GM12878 (cell line): ENCODE measurements around the gene TMEM235.

ENCODE experiments used
- BCLAF1 ChIP-seq: fragments of 450-650 bp; IDR thresholded peaks from 2 replicates; pipeline ENCODE4 v1.6.1; 2017; ENCODE audit warnings: antibody characterized with exemption, mild to moderate bottlenecking, moderate library complexity
- CHD2 ChIP-seq: IDR thresholded peaks from 2 replicates; pipeline ENCODE4 v1.6.1; 2011; ENCODE audit warnings: low read depth, low read length, improper control_type of control experiment, borderline replicate concordance
- E2F4 ChIP-seq: IDR thresholded peaks from 2 replicates; pipeline ENCODE4 v1.6.1; 2012; ENCODE audit warnings: low read depth, low read length, improper control_type of control experiment
- FOXM1 ChIP-seq: IDR thresholded peaks from 2 replicates; pipeline ENCODE4 v1.6.1; 2012; ENCODE audit warnings: low read depth, mild to moderate bottlenecking, inconsistent platforms, low read length, moderate library complexity
- JUNB ChIP-seq: IDR thresholded peaks from 2 replicates; pipeline ENCODE4 v1.6.1; 2016; ENCODE audit warnings: antibody characterized with exemption, mild to moderate bottlenecking
- MEF2A ChIP-seq: IDR thresholded peaks from 2 replicates; pipeline ENCODE4 v1.6.1; 2011; ENCODE audit warnings: low read depth, mild to moderate bottlenecking, low read length, moderate library complexity; ENCODE audit not compliant: insufficient read depth
- MLLT1 ChIP-seq: fragments of 450-650 bp; IDR thresholded peaks from 2 replicates; pipeline ENCODE4 v1.6.1; 2016; ENCODE audit warnings: mild to moderate bottlenecking
- NFIC ChIP-seq: IDR thresholded peaks from 2 replicates; pipeline ENCODE4 v1.6.1; 2012; ENCODE audit warnings: low read depth, mild to moderate bottlenecking, inconsistent platforms, low read length, moderate library complexity
- REST ChIP-seq: IDR thresholded peaks from 2 replicates; pipeline ENCODE4 v1.6.1; 2012; ENCODE audit warnings: mild to moderate bottlenecking, low read depth, low read length
- RFX5 ChIP-seq: IDR thresholded peaks from 2 replicates; pipeline ENCODE4 v1.6.1; 2011; ENCODE audit warnings: low read depth, low read length, improper control_type of control experiment
- TBL1XR1 ChIP-seq: IDR thresholded peaks from 2 replicates; pipeline ENCODE4 v1.6.1; 2012; ENCODE audit warnings: low read depth, low read length, improper control_type of control experiment
- USF1 ChIP-seq: IDR thresholded peaks from 2 replicates; pipeline ENCODE4 v1.6.1; 2011; ENCODE audit warnings: borderline replicate concordance, low read depth, mild to moderate bottlenecking, moderate library complexity, mixed read lengths, low read length; ENCODE audit not compliant: insufficient read depth; ENCODE audit errors: extremely low read length
- TF ChIP-seq, protein P1 (sequence below), 3 experiments: IDR thresholded peaks in 2 of 3; conservative IDR thresholded peaks in 1 of 3; 2 replicates each; pipeline ENCODE4 v1.5.1; 2011; ENCODE audit warnings: low read depth in 3 of 3, low read length in 3 of 3, mild to moderate bottlenecking in 3 of 3, control low read depth in 2 of 3, moderate library complexity in 2 of 3, inconsistent platforms in 1 of 3, mixed read lengths in 1 of 3; ENCODE audit not compliant: control insufficient read depth in 2 of 3, insufficient read depth in 1 of 3; ENCODE audit errors: extremely low read depth in 1 of 3

- TF ChIP-seq REST: no peak
- TF ChIP-seq MEF2A: no peak
- TF ChIP-seq USF1: no peak
- TF ChIP-seq, protein P1, sequence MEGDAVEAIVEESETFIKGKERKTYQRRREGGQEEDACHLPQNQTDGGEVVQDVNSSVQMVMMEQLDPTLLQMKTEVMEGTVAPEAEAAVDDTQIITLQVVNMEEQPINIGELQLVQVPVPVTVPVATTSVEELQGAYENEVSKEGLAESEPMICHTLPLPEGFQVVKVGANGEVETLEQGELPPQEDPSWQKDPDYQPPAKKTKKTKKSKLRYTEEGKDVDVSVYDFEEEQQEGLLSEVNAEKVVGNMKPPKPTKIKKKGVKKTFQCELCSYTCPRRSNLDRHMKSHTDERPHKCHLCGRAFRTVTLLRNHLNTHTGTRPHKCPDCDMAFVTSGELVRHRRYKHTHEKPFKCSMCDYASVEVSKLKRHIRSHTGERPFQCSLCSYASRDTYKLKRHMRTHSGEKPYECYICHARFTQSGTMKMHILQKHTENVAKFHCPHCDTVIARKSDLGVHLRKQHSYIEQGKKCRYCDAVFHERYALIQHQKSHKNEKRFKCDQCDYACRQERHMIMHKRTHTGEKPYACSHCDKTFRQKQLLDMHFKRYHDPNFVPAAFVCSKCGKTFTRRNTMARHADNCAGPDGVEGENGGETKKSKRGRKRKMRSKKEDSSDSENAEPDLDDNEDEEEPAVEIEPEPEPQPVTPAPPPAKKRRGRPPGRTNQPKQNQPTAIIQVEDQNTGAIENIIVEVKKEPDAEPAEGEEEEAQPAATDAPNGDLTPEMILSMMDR (IDR thresholded peaks at IDR 0.05 in 2 of 3, conservative IDR thresholded peaks at IDR 0.05 in 1 of 3; ENCODE audit: control insufficient read depth in 2 of 3, extremely low read depth in 1 of 3, insufficient read depth in 1 of 3, low read depth in 3 of 3, low read length in 3 of 3): no peak
- no peak for TF ChIP-seq BCLAF1
- no peak for TF ChIP-seq FOXM1
- no peak for TF ChIP-seq E2F4
- no peak for TF ChIP-seq TBL1XR1
- no peak for TF ChIP-seq NFIC
- no peak for TF ChIP-seq MLLT1
- TF ChIP-seq CHD2: no peak
- TF ChIP-seq RFX5: no peak
- TF ChIP-seq JUNB: no peak
Observed at GRCh38 chr17:78231991-78232858, 794 bp downstream of the TMEM235 start.
